B cell (primary cell): ENCODE data around the gene PSMD12. TPM values are rescaled to one million over a fixed set of nuclear protein-coding genes. Genes with fewer than 3 reads are reported as not detected.
"Not testable (repeated sequence)": the region's sequence is repeated elsewhere in the genome, so short reads cannot be mapped to it uniquely, and the experiment has no call there.

Experiments used
- ATAC-seq: fragments of 200-7000 bp; cut with Tn5 transposase; one replicate; pipeline ENCODE4 v1.10.0; 2021; ENCODE audit warnings: low read depth, mild to moderate bottlenecking, moderate number of reproducible peaks, moderate library complexity
- CTCF ChIA-PET: fragments of 350-600 bp; sonication (Branson Sonifier 250); formaldehyde crosslinking; loops from one replicate; lab custom pipeline; 2021; ENCODE audit warnings: antibody characterized with exemption, inconsistent platforms; lab: Charles Lee
- POLR2A ChIA-PET: fragments of 350-600 bp; sonication (Branson Sonifier 250); formaldehyde crosslinking; loops from one replicate; lab custom pipeline; 2021; ENCODE audit warnings: antibody characterized with exemption; lab: Charles Lee
- DNase-seq: peaks from one replicate; pipeline ENCODE4 v3.0.0; 2013
- H2AFZ ChIP-seq: 2 replicates; pipeline ENCODE4 v1.6.1; 2012; ENCODE audit warnings: mild to moderate bottlenecking, low read depth, low read length; ENCODE audit not compliant: insufficient read depth, poor library complexity, severe bottlenecking
- H3K27ac ChIP-seq, 2 donors: 1 replicate in 1 of 2; 2 replicates in 1 of 2; pipeline ENCODE4 v1.5.1; 2012 to 2013; ENCODE audit warnings: low read length in 2 of 2, mild to moderate bottlenecking in 2 of 2, moderate library complexity in 1 of 2
- H3K27me3 ChIP-seq, 4 experiments: fragments of 200-600 bp in 1 of 4; sonication (generic) in 1 of 4; replicated peaks in 1 of 4; 1 replicate in 2 of 4; 2 replicates in 2 of 4; pipeline versions ENCODE4 v1.6.1 to v1.7.0; 2013 to 2016; ENCODE audit warnings: low read length in 3 of 4, mild to moderate bottlenecking in 2 of 4, mixed read lengths in 1 of 4, moderate library complexity in 1 of 4; ENCODE audit not compliant: insufficient read depth in 4 of 4, control insufficient read depth in 3 of 4; ENCODE audit errors: control extremely low read depth in 1 of 4
- H3K36me3 ChIP-seq, 2 experiments: replicated peaks in 1 of 2; 1 replicate in 1 of 2; 2 replicates in 1 of 2; pipeline versions ENCODE4 v1.6.1 to v1.7.1; 2013; ENCODE audit warnings: low read length in 1 of 2; ENCODE audit not compliant: insufficient read depth in 2 of 2, control insufficient read depth in 1 of 2; ENCODE audit errors: control extremely low read depth in 1 of 2, extremely low read depth in 1 of 2
- H3K4me1 ChIP-seq, 2 donors: fragments of 200-600 bp in 1 of 2; sonication (generic) in 1 of 2; 1 replicate in 1 of 2; 2 replicates in 1 of 2; pipeline versions ENCODE4 v1.5.1 to v1.6.1; 2013 to 2017; ENCODE audit warnings: low read length in 2 of 2; ENCODE audit not compliant: control insufficient read depth in 2 of 2, insufficient read depth in 2 of 2
- H3K4me2 ChIP-seq: replicated peaks from 2 replicates; pipeline ENCODE3; 2012; ENCODE audit warnings: mild to moderate bottlenecking, low read depth, low read length; ENCODE audit not compliant: poor library complexity, severe bottlenecking
- H3K4me3 ChIP-seq, 5 experiments: fragments of 200-600 bp in 1 of 5; sonication (generic) in 1 of 5; 1 replicate in 3 of 5; 2 replicates in 2 of 5; pipeline versions ENCODE4 v1.5.1 to v1.7.0; 2011 to 2016; ENCODE audit warnings: low read length in 4 of 5, mild to moderate bottlenecking in 4 of 5, low read depth in 2 of 5, control low read depth in 1 of 5, moderate library complexity in 1 of 5; ENCODE audit not compliant: insufficient read depth in 1 of 5; ENCODE audit errors: control extremely low read depth in 1 of 5, extremely low read depth in 1 of 5
- H3K79me2 ChIP-seq: fragments of 200-600 bp; sonication (generic); one replicate; pipeline ENCODE4 v1.6.0; 2016; ENCODE audit warnings: low read length; ENCODE audit not compliant: control insufficient read depth, insufficient read depth
- H3K9ac ChIP-seq: fragments of 200-600 bp; sonication (generic); 2 replicates; pipeline ENCODE4 v1.6.1; 2017; ENCODE audit warnings: mild to moderate bottlenecking, low read length, moderate library complexity
- H3K9me3 ChIP-seq, 3 donors: one replicate each; pipeline versions ENCODE4 v1.6.1 to v1.7.1; 2013; ENCODE audit warnings: low read length in 2 of 3; ENCODE audit not compliant: control insufficient read depth in 2 of 3, insufficient read depth in 1 of 3; ENCODE audit errors: control extremely low read depth in 1 of 3
- H4K20me1 ChIP-seq: 2 replicates; pipeline ENCODE4 v1.6.0; 2012; ENCODE audit warnings: mild to moderate bottlenecking, low read length; ENCODE audit not compliant: insufficient read depth, control insufficient read depth, poor library complexity, severe bottlenecking
- H3K27ac Mint-ChIP-seq: one replicate; pipeline ENCODE4 v1.8.0; 2021; ENCODE audit warnings: mixed read lengths
- H3K27me3 Mint-ChIP-seq: one replicate; pipeline ENCODE4 v1.8.0; 2021; ENCODE audit warnings: mixed read lengths
- H3K4me1 Mint-ChIP-seq: one replicate; pipeline ENCODE4 v1.8.0; 2021; ENCODE audit warnings: mixed read lengths
- H3K4me3 Mint-ChIP-seq: one replicate; pipeline ENCODE4 v1.8.0; 2021; ENCODE audit warnings: mixed read lengths
- H3K9me3 Mint-ChIP-seq: one replicate; pipeline ENCODE4 v1.8.0; 2022; ENCODE audit warnings: mixed read lengths; ENCODE audit not compliant: insufficient read depth
- EZH2 ChIP-seq: IDR thresholded peaks from 2 replicates; pipeline ENCODE4 v1.6.1; 2012; ENCODE audit warnings: borderline replicate concordance, low read depth, mild to moderate bottlenecking, moderate library complexity, low read length; ENCODE audit not compliant: insufficient read depth, poor library complexity, severe bottlenecking
- WGBS: methylation state at CpG from one replicate; pipeline ENCODE4 v1.1.5; 2013; ENCODE audit warnings: missing lambda C conversion rate; ENCODE audit not compliant: insufficient coverage; 5-methylcytosine and 5-hydroxymethylcytosine counted together
- intact Hi-C: fragments of 100-400 bp; cut with micrococcal nuclease; formaldehyde crosslinking; loops from one replicate; pipeline ENCODE4 v1.10.0; 2022
- polyA plus RNA-seq: library from polyadenylated mRNA; depleted of rRNA; stranded (reverse); fragments of >200 nt; gene quantifications from 2 replicates; pipeline ENCODE4 v1.2.3, GENCODE V29; 2012
- total RNA-seq, 2 donors: library from RNA; stranded (reverse); fragments of 120-200 nt in 1 of 2; gene quantifications; 1 replicate in 1 of 2; 2 replicates in 1 of 2; pipeline versions ENCODE4 v1.2.3 to v1.2.4, GENCODE V29; 2013 to 2022

PSMD12 gene
- total and polyA plus RNA-seq, 2 donors (not counting 1 experiment from before 2014, with no cell fraction given), result 6.4 to 36.7 TPM

GRCh38 chr17:67310406-67310805, 56.0 kb downstream of the PSMD12 start:
- DNase-seq (no peak), ATAC-seq (no peak)
- Histone ChIP-seq H4K20me1 (no peaks in the 10 kb centered on the region), H3K27ac (no peak overlapping the region), H3K4me2 (no peak overlapping the region), H3K4me3 (no peak overlapping the region), H3K27me3 (no peaks in the 10 kb centered on the region), H3K9ac (no peak overlapping the region), H3K4me1 (no peaks in the 10 kb centered on the region), H3K36me3 (no peaks in the 10 kb centered on the region), H2AFZ (no peak overlapping the region), H3K9me3 (peaks cover 0 to 2% (median 0%) of the 10 kb centered on the region in 3 donors), H3K79me2 (no peaks in the 10 kb centered on the region)
- ChIA-PET CTCF (no interaction called here), POLR2A (no interaction called here)
- Mint-ChIP-seq H3K9me3 (no peaks in the 10 kb centered on the region), H3K27me3 (peaks cover 3% of the 10 kb centered on the region), H3K27ac (peak overlapping the region; percentile 46), H3K4me1 (peaks cover 7% of the 10 kb centered on the region), H3K4me3 (no peak overlapping the region)
- TF ChIP-seq EZH2, result no peak
- WGBS, result 95% methylated on average over 9 of the region's 10 CpGs
- intact Hi-C loops, result no loop called here

- H3K4me2 ChIP-seq, H4K20me1 ChIP-seq, H2AFZ ChIP-seq, H3K36me3 ChIP-seq, H3K27me3 Mint-ChIP-seq, H3K9ac ChIP-seq, POLR2A ChIA-PET, H3K27me3 ChIP-seq, H3K27ac Mint-ChIP-seq, H3K4me3 ChIP-seq, H3K79me2 ChIP-seq, H3K9me3 Mint-ChIP-seq, DNase-seq, H3K4me1 Mint-ChIP-seq, H3K9me3 ChIP-seq, intact Hi-C loops, ATAC-seq, CTCF ChIA-PET, H3K4me1 ChIP-seq, H3K4me3 Mint-ChIP-seq, H3K27ac ChIP-seq: not testable (repeated sequence)
- WGBS, result 95% methylated on average over 4 of the region's 10 CpGs
Measured at GRCh38 chr17:67305446-67306235, 60.7 kb downstream of the PSMD12 start.
